ENCODE data around the gene PPP2R3B. TPM values are rescaled to one million over a fixed set of nuclear protein-coding genes. Genes with fewer than 3 reads are reported as not detected.
A peak's percentile ranks its signal among the peaks of the same experiment; 100 is the strongest.

The PPP2R3B gene
- total RNA-seq (100 to 1,000 TPM in 8 of 9 donors, 10 to 100 TPM in 1; 98.3 to 186 (median 113) TPM), polyA plus RNA-seq (100 to 1,000 TPM in 1 of 2 donors, 10 to 100 TPM in 1; 60.9 to 181 TPM)
- long read RNA-seq, donor 1, transcript PPP2R3B-208 (5 exons, 1,090 nt), result minor isoform, 6 of 446 reads
- long read RNA-seq, donor 1, transcript PPP2R3B-202 (13 exons, 2,151 nt), result major isoform, 8 of 446 reads
- long read RNA-seq, donor 1, partial matches to known transcripts, result 55 of 446 reads
- long read RNA-seq, donor 1, other reads (novel, unspliced or antisense), result 377 of 446 reads
- long read RNA-seq, donor 2, partial matches to known transcripts, result 19 of 141 reads
- long read RNA-seq, donor 2, other reads (novel, unspliced or antisense), result 122 of 141 reads
- long read RNA-seq, donor 3, transcript PPP2R3B-202 (13 exons, 2,151 nt), result major isoform, 7 of 300 reads
- long read RNA-seq, donor 3, partial matches to known transcripts, result 39 of 300 reads
- long read RNA-seq, donor 3, other reads (novel, unspliced or antisense), result 250 of 300 reads

GRCh38 chrX:386768-387575 is at the start of gene PPP2R3B:
Gene PPP2R3B, minus strand, starts transcription at chrX:386907. Its CDS starts 216 bp downstream, at chrX:386691.
- intact Hi-C loops (cut with DNase I), result loop anchor here in 3 of 10 donors (1.0 to 5.0 kb wide), 4 partner anchors 26 to 70 kb away; partner anchors contain the start of gene GTPBP6 (in 2 of the 3)
- peak within 1 kb of the TSS; percentile 38 to 97 (median 83) for H3K4me3 ChIP-seq
- no peaks in the 10 kb centered on the region for H3K9me3 ChIP-seq
- TF ChIP-seq POLR2A (IDR thresholded peaks at IDR 0.05), result peak in 1 of 2 donors; percentile 46
- TF ChIP-seq CTCF (IDR thresholded peaks at IDR 0.05), result no peak
- no peaks in the 10 kb centered on the region for H3K27me3 ChIP-seq
- ATAC-seq (peak; percentile 100), DNase-seq (peak; percentile 99 to 100 (median 99))
- H3K27ac ChIP-seq, result peak within 1 kb of the TSS; percentile 94 to 100 (median 98)
- 0 to 1% (median 1%) methylated on average over 35 to 102 of the region's 102 CpGs for whole genome bisulfite sequencing, 4 donors
- H3K4me1 ChIP-seq, result peaks cover 0 to 16% (median 9%) of the 10 kb centered on the region in 12 donors
- no peaks in the 10 kb centered on the region for H3K36me3 ChIP-seq

DNA sequence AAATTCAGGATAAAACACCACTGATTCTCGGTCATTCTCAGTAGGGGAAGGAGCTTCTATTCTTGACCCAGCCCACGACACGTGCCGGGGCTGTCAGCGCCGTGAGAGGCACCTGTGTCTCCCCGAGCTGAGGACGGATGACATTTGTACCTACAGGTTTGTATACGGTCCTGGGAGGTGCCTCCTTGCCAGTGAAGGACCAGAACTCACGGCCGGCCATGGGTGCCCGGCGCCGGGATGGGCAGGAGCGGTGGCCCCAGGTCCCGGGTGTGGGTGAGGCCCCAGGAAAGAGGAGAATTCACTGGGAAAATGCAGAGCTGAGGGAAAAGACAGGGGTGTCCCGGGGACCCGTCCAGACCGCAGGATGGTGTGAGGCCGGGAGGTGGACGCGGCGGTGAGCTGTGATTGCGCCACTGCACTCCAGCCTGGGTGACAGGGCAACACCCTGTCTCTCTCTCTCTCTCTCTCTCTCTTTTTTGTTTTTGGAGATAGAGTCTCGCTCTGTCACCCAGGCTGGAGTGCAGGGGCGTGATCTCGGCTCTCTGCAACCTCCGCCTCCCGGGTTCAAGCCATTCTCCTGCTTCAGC is 48.9 kb upstream of the PPP2R3B start:
- TF ChIP-seq CTCF (IDR thresholded peaks at IDR 0.05), result no peak
- no peak for TF ChIP-seq POLR2A (IDR thresholded peaks at IDR 0.05)
- Histone ChIP-seq H3K9me3 (no peaks in the 10 kb centered on the region), H3K27ac (no peak overlapping the region), H3K27me3 (peaks cover 0 to 36% (median 5%) of the 10 kb centered on the region in 9 donors), H3K4me3 (no peak overlapping the region), H3K36me3 (no peaks in the 10 kb centered on the region), H3K4me1 (no peaks in the 10 kb centered on the region)
- intact Hi-C loops (cut with DNase I), result no loop called here
- ATAC-seq, result no peak
- no peak for DNase-seq
- WGBS, 4 donors, result 67 to 72% (median 68%) methylated on average over 28 to 29 of the region's 29 CpGs

GRCh38 chrX:434946-435345 is 48.2 kb upstream of the PPP2R3B start:
- H3K27me3 ChIP-seq, result peaks cover 0 to 36% (median 5%) of the 10 kb centered on the region in 9 donors
- DNase-seq, result no peak
- intact Hi-C loops (cut with DNase I), result no loop called here

More at GRCh38 chrX:434946-435345, 48.2 kb upstream of the PPP2R3B start:
- Histone ChIP-seq H3K4me3 (no peak overlapping the region), H3K9me3 (no peaks in the 10 kb centered on the region), H3K4me1 (no peaks in the 10 kb centered on the region), H3K36me3 (no peaks in the 10 kb centered on the region), H3K27ac (no peak overlapping the region)
- WGBS, 4 donors, result 49 to 57% (median 52%) methylated on average over 17 of the region's 17 CpGs
- TF ChIP-seq POLR2A (IDR thresholded peaks at IDR 0.05), result no peak
- TF ChIP-seq CTCF (IDR thresholded peaks at IDR 0.05), result no peak
- ATAC-seq, result no peak

All from heart left ventricle (tissue), 16 donors.